Upper lobe of left lung (tissue), 4 donors: ENCODE measurements around the gene SH2D6.
A peak's percentile ranks its signal among the peaks of the same experiment; 100 is the strongest.

Experiments
- POLR2A ChIP-seq, 4 donors: fragments of 450-650 bp; IDR thresholded peaks; one replicate each; pipeline ENCODE4 v1.5.1; 2016 to 2017; ENCODE audit warnings: antibody characterized with exemption in 4 of 4, mild to moderate bottlenecking in 2 of 4
- TF ChIP-seq, protein P1 (sequence below), 6 experiments: fragments of 450-650 bp in 4 of 6; fragments of 200-600 bp in 2 of 6; sonication (generic) in 2 of 6; IDR thresholded peaks; one replicate each; pipeline ENCODE4 v1.5.1; 2016 to 2019; ENCODE audit warnings: antibody characterized with exemption in 6 of 6

DNA sequence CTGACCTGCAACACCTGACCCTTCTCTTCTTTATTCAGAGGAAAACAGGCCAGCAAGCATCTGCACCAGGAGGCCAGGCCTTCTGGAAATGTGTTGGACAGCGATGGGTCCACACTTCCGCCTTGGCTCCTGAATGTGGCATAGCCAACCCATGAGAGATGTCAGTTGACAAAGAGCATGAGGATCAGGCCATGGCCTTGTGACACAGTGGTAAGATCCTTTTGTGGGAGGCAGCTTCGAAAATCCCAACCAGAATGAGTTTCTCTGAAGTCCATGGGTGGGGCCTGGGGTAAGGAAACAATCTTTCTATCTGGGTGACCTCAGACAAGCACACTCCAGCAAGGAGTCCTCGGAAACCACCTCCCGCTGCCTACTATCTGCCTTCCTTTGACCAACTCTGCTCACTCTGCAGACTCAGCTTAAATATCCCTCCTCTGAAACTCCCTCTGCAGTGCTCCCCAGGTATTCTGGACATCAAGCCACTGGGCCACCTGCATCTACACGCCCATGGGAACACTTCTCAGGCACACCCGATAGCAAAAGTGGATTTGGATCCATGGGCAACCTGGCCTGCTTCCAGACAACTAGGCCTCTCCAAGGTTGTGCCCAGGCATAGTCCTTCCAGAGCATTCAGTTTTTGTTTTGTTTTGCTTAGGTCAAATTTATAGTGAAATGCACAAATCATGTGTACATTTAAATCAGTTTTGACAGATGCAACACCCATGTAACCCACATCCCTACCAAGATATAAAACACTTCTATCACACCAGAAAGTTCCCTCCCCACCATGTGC, 3.6 kb upstream of the SH2D6 start:
- TF ChIP-seq, protein P1, sequence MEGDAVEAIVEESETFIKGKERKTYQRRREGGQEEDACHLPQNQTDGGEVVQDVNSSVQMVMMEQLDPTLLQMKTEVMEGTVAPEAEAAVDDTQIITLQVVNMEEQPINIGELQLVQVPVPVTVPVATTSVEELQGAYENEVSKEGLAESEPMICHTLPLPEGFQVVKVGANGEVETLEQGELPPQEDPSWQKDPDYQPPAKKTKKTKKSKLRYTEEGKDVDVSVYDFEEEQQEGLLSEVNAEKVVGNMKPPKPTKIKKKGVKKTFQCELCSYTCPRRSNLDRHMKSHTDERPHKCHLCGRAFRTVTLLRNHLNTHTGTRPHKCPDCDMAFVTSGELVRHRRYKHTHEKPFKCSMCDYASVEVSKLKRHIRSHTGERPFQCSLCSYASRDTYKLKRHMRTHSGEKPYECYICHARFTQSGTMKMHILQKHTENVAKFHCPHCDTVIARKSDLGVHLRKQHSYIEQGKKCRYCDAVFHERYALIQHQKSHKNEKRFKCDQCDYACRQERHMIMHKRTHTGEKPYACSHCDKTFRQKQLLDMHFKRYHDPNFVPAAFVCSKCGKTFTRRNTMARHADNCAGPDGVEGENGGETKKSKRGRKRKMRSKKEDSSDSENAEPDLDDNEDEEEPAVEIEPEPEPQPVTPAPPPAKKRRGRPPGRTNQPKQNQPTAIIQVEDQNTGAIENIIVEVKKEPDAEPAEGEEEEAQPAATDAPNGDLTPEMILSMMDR (IDR thresholded peaks at IDR 0.05): no peak
- TF ChIP-seq POLR2A (IDR thresholded peaks at IDR 0.05): peak in 1 of 4 donors; percentile 49
